Eye (tissue), 1 donor: ENCODE data around the gene TMEM229B.

Source experiments
- DNase-seq: peaks from one replicate; pipeline ENCODE4 v3.0.0-alpha.2; 2015

The TMEM229B gene

DNA sequence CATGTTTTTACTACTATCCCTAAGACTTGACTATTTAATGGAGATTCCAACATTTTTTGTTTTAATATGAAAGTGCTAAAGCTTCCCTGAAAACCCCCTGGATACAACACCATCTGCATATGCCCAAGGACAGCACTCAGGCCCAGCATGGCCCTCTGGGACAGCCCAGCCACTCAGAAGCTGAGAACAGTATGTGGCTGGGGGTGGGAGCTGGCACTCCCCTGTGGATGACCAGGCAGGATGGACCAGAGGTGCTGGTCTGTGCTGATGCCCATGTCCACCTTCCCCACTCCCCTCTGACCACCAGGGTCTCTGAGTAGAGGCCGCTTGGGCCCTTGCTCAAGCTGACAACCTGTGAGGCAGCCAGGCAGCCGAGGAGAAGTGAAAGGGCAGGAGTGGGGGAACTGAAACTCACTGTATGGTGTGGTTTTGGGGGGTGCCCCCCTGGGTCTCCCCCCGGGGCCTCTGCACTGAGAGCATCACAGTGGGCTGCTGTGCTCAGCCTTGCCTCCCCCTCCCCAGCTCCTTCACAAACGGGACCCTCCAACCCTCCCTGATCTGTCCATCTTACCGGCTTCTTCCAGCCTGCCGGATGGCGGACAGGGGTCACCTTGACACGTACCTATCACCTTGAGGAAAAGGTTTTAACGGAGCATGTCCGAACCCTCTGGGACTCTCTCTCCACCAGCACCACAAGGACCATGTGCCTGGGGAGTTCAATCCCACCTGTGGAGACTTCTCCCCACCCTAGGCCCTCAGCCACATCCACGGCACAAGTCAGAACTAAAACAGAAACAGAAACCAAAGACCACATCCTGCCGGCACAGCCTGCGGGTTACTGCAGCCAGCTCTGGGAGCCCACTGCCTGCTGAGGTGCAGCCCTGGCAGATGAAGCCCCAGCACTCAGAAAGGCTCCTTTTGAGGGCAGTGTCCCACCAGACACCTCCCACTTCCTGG lies at the start of gene TMEM229B:
Gene TMEM229B, minus strand, starts transcription at position 785 of the 957 bp plus-strand sequence. CDS start 14,798 bp downstream, outside the sequence.
- no peak for DNase-seq

GRCh38 chr14:67537736-67538135 lies 49.2 kb upstream of the TMEM229B start:
- no peak for DNase-seq

GRCh38 chr14:67536087-67536486 lies 47.6 kb upstream of the TMEM229B start:
- no peak for DNase-seq

DNA sequence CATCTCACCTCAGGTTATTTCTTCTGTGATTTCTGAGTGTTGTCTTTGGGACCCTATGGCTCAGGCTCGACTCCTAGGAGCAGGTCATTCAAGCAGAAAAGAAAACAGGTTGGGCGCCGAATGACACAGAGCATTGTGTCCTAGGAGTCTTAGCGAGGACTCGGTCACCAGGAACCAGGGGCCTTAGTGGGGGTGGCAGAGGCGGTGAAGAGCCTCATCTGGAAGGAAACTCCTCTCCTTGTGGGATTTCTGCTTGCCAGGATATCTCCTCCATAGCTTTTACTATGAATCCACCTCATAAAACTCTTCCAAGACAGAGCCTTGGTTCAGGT lies 45.2 kb upstream of the TMEM229B start:
- DNase-seq: peak; percentile 74

GRCh38 chr14:67532998-67533753 lies 44.7 kb upstream of the TMEM229B start, which contains the start of gene PLEKHH1:
Gene PLEKHH1 (plus strand): TSS chr14:67533290. CDS start chr14:67541868, 8,578 bp downstream.
- DNase-seq: peak; percentile 88

- DNase-seq: no peak
These were observed 44.1 kb upstream of the TMEM229B start for GRCh38 chr14:67532606-67532997.

DNA sequence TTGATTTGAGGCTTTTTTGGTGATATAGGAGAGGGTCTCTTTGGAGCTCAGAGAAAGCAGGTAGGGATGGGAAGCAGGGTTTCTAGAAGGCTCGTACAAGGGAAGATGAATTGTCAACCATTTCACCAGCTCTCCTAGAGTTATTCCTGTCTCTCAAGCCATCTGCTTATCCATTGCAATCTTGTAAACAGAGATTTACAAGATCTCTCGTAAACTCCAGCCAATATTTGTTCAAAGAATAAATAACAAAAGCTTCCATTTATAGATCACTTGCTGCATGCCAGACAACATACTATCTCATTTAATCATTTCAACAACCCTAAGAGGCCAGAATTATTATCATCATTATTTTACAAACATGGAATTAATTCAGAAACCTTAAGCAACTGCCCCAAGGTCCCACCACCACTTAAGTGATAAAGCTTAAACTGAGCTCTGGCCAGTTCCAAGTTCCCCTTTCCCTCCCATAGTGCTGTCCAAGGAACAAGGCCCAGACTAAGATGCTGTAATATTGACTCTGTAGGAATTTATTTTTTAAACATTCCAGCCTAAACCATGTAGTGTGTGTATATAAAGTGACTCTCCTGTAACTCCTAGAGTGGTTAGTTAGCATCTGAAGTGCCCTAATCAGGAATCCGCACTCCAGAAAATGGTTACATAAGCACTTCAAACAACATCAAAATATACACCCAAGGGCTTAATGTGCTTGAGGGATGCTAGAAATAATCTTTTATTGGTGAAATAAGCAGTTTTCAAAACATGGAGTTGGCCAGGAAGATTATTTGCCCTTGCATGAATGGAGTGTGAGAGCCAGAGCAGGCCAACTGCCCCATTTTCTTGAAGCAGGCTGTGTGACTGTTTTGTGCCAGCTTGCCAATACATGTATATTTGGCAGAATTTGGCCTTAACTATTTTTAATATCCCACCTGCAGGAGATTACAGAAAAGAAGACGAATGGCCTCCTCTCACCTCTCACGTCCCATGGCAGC lies 41.7 kb upstream of the TMEM229B start:
- no peak for DNase-seq

DNA sequence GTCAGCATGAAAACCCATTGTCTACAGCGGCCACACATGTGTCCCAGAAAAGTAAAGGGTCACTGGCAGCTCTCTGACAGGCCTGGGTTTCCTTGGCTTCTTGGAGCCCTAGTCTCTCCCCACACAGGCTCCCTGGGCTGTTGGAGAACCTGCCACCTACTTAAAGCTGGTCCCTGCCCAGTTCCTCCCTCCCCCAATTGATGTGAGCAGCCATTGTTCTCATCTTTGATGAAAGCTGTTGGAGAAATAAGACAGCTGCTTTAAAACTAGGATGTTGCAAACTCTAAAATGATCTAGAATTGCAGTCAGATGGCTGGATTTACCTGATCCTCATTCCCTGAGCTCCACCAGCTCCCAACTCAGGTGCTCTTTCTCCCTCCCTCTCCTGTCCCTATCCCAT lies 39.8 kb upstream of the TMEM229B start:
- no peak for DNase-seq

DNA sequence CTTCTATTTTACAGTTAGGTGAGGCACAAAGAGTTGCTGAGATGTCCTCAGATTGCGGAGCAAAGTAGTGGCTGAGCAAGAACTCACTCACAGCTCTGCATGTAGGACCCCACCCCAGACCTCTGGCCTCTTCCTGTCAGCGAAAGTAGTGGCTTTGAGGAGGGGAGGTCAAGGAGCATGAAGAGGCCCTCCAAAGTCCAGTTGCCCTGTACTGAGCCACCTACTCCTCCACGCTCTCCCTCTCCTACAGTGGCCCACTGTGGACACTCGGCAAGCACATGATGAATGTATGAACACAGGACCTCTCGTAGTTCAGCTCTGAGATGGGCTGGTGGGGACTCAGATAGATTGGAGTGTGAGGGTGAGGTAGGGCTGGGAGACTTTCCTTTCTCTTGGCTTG lies 39.2 kb upstream of the TMEM229B start:
- DNase-seq: no peak

GRCh38 chr14:67526676-67527459 lies 38.3 kb upstream of the TMEM229B start:
- peak; percentile 81 for DNase-seq

DNA sequence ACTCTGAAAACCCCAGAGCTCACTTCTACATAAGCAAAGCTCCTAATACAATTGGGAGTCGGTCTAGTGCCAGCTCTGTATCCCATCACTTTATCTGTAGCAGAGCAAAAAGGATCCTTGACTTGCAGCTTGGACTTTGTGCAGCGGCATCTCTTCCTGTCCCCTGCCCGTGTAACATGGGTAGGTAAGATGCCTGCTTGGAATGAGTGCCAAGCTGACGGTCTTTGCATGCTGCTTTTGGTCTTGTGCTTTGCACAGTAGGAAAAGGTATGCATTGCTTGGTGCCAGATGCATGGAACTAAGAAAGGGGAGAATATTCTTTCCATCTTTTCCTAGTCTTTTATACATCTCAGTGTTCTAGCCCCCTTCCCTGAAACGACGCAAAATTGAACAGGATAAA lies 37.7 kb upstream of the TMEM229B start:
- DNase-seq: no peak

DNA sequence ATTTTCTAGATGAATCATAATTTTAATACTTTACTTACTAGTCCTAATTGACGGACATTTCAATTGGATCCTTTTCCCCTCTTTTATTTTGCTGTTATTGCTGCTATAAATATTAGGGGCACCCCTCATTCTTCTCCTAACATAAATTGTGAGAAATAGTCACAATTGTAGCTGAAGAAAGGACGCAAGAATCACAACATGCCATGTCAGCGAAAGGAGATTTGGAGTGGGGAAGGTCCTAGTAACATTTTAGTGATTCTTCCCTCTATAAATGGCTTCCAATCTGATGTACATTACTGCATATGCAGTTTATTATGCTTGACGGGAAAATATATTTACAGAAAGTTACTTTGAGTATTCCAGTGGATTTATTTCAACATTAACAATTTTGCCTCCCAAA lies 36.9 kb upstream of the TMEM229B start:
- no peak for DNase-seq

- DNase-seq: no peak
These were observed 36.1 kb upstream of the TMEM229B start for GRCh38 chr14:67524634-67524963.

GRCh38 chr14:67523764-67524633 lies 35.5 kb upstream of the TMEM229B start:
- DNase-seq: no peak

DNA sequence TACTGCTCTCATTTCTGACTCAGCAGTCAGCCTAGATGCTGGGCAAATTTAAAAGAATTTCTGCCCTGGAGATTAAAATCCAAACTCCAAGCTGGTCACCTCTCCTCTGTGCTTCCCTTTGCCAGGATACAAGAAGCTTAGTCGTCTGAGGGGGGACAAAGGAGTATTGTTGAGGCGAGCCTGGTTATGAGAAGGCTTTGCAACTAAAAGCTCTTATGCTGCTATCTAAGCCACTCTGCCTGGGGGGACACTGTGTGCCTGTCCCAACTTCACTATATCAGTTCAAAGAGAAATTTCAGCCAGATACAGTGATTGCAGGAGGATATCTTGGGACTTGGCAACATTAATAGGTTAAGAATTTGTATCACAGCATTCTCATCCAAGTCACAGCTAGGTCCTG lies 33.7 kb upstream of the TMEM229B start:
- DNase-seq: no peak

DNA sequence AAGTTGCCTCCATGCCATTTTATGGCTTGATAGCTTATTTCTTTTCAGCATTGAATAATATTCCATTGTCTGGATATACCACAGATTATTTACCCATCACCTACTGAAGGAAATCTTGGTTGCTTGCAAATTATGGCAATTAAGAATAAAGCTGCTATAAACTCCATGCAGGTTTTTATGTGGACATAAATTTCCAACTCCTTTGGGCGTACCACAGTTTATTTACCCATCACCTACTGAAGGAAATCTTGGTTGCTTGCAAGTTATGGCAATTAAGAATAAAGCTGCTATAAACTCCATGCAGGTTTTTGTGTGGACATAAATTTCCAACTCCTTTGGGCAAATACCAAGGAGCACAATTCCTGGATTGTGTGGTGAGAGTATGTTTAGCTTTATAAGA lies 32.0 kb upstream of the TMEM229B start:
- DNase-seq: no peak

DNA sequence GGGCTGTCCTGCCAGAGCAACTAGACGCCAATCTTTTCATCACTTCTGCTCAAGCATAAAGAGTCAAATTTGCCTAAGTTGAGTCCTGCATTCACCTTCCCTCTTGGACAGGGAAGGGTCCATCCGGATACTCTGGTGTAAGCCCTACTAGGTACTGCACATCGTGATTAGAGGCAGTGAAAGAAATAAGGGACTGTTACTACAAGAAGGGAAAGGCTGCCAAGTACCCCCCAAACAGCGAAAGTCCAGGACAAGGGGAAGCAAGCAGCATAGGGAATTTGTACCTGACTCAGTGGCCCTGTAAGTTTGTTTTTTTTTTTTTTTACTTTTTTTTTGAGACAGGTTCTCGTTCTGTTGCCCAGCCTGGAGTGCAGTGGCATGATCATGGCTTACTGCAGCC lies 30.9 kb upstream of the TMEM229B start:
- DNase-seq: no peak

DNA sequence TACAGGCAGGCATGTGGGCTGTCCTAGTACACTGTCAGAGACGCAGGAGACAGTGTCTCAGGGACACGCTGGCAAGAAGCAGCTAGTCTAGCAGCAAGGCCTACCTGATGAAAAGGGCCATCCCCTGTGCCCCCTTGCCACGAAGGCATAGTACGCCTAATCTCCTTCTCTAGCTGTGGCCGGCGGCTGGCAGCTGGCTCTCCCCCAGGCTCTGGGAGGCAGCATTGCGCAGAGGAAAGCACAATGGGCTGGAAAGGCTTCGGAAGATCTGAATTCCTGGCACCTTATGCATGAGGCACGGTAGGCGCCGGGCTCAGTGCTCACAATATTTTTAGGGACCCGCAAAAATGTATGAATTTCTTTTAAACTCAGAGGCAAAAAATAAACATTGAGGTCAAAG lies 28.6 kb upstream of the TMEM229B start:
- no peak for DNase-seq

- no peak for DNase-seq
These were observed 28.2 kb upstream of the TMEM229B start for GRCh38 chr14:67516676-67517075.

- DNase-seq: no peak
These were observed 27.0 kb upstream of the TMEM229B start for GRCh38 chr14:67515386-67516079.
